ENCODE data around the gene GRIP2.

GRIP2 gene

GRCh38 chr3:14487821-14488220 is 52.3 kb downstream of the GRIP2 start:
- Histone ChIP-seq H3K4me1 (ENCODE audit: control insufficient read depth in 1 of 2, insufficient read depth in 2 of 2, low read length in 2 of 2) (peaks cover 0 to 4% of the 10 kb centered on the region in 2 donors), H3K27ac (ENCODE audit: low read length) (no peak overlapping the region), H3K27me3 (ENCODE audit: low read depth, low read length) (no peaks in the 10 kb centered on the region), H3K9me3 (ENCODE audit: control insufficient read depth in 1 of 2, low read length in 2 of 2) (no peaks in the 10 kb centered on the region), H3K36me3 (ENCODE audit: control insufficient read depth in 1 of 2, insufficient read depth in 2 of 2, low read length in 2 of 2) (peaks cover 4 to 27% of the 10 kb centered on the region in 2 donors), H3K4me3 (ENCODE audit: low read depth in 1 of 2, low read length in 2 of 2) (no peak overlapping the region)

GRCh38 chr3:14487086-14487485 is 53.1 kb downstream of the GRIP2 start:
- H3K36me3 ChIP-seq (ENCODE audit: control insufficient read depth in 1 of 2, insufficient read depth in 2 of 2, low read length in 2 of 2), result peaks cover 4 to 27% of the 10 kb centered on the region in 2 donors
- no peaks in the 10 kb centered on the region for H3K9me3 ChIP-seq (ENCODE audit: control insufficient read depth in 1 of 2, low read length in 2 of 2)
- peaks cover 0 to 11% of the 10 kb centered on the region in 2 donors for H3K4me1 ChIP-seq (ENCODE audit: control insufficient read depth in 1 of 2, insufficient read depth in 2 of 2, low read length in 2 of 2)
- H3K27me3 ChIP-seq (ENCODE audit: low read depth, low read length), result no peaks in the 10 kb centered on the region
- no peak overlapping the region for H3K4me3 ChIP-seq (ENCODE audit: low read depth in 1 of 2, low read length in 2 of 2)
- H3K27ac ChIP-seq (ENCODE audit: low read length), result no peak overlapping the region

GRCh38 chr3:14486460-14486859 is 53.7 kb downstream of the GRIP2 start:
- no peak overlapping the region for H3K27ac ChIP-seq (ENCODE audit: low read length)
- peaks cover 4 to 30% of the 10 kb centered on the region in 2 donors for H3K36me3 ChIP-seq (ENCODE audit: control insufficient read depth in 1 of 2, insufficient read depth in 2 of 2, low read length in 2 of 2)
- H3K9me3 ChIP-seq (ENCODE audit: control insufficient read depth in 1 of 2, low read length in 2 of 2), result no peaks in the 10 kb centered on the region
- peaks cover 0 to 11% of the 10 kb centered on the region in 2 donors for H3K4me1 ChIP-seq (ENCODE audit: control insufficient read depth in 1 of 2, insufficient read depth in 2 of 2, low read length in 2 of 2)
- H3K27me3 ChIP-seq (ENCODE audit: low read depth, low read length), result no peaks in the 10 kb centered on the region
- H3K4me3 ChIP-seq (ENCODE audit: low read depth in 1 of 2, low read length in 2 of 2), result no peak overlapping the region

- H3K4me1 ChIP-seq (ENCODE audit: control insufficient read depth in 1 of 2, insufficient read depth in 2 of 2, low read length in 2 of 2), result peaks cover 0 to 11% of the 10 kb centered on the region in 2 donors
- H3K27ac ChIP-seq (ENCODE audit: low read length), result no peak overlapping the region
- peaks cover 4 to 33% of the 10 kb centered on the region in 2 donors for H3K36me3 ChIP-seq (ENCODE audit: control insufficient read depth in 1 of 2, insufficient read depth in 2 of 2, low read length in 2 of 2)
- no peak overlapping the region for H3K4me3 ChIP-seq (ENCODE audit: low read depth in 1 of 2, low read length in 2 of 2)
- H3K9me3 ChIP-seq (ENCODE audit: control insufficient read depth in 1 of 2, low read length in 2 of 2), result no peaks in the 10 kb centered on the region
- H3K27me3 ChIP-seq (ENCODE audit: low read depth, low read length), result no peaks in the 10 kb centered on the region
Measured at GRCh38 chr3:14485981-14486380, 54.2 kb downstream of the GRIP2 start.

- H3K36me3 ChIP-seq (ENCODE audit: control insufficient read depth in 1 of 2, insufficient read depth in 2 of 2, low read length in 2 of 2), result peaks cover 4 to 44% of the 10 kb centered on the region in 2 donors
- H3K27me3 ChIP-seq (ENCODE audit: low read depth, low read length), result no peaks in the 10 kb centered on the region
- H3K9me3 ChIP-seq (ENCODE audit: control insufficient read depth in 1 of 2, low read length in 2 of 2), result no peaks in the 10 kb centered on the region
- peaks cover 0 to 11% of the 10 kb centered on the region in 2 donors for H3K4me1 ChIP-seq (ENCODE audit: control insufficient read depth in 1 of 2, insufficient read depth in 2 of 2, low read length in 2 of 2)
- H3K27ac ChIP-seq (ENCODE audit: low read length), result no peak overlapping the region
- H3K4me3 ChIP-seq (ENCODE audit: low read depth in 1 of 2, low read length in 2 of 2), result no peak overlapping the region
Measured at GRCh38 chr3:14484741-14485140, 55.4 kb downstream of the GRIP2 start.

- Histone ChIP-seq H3K4me3 (ENCODE audit: low read depth in 1 of 2, low read length in 2 of 2) (no peak overlapping the region), H3K27me3 (ENCODE audit: low read depth, low read length) (no peaks in the 10 kb centered on the region), H3K9me3 (ENCODE audit: control insufficient read depth in 1 of 2, low read length in 2 of 2) (no peaks in the 10 kb centered on the region), H3K4me1 (ENCODE audit: control insufficient read depth in 1 of 2, insufficient read depth in 2 of 2, low read length in 2 of 2) (peaks cover 0 to 10% of the 10 kb centered on the region in 2 donors), H3K36me3 (ENCODE audit: control insufficient read depth in 1 of 2, insufficient read depth in 2 of 2, low read length in 2 of 2) (peaks cover 13 to 53% of the 10 kb centered on the region in 2 donors), H3K27ac (ENCODE audit: low read length) (no peak overlapping the region)
Measured at GRCh38 chr3:14483286-14483685, 56.9 kb downstream of the GRIP2 start.

GRCh38 chr3:14482271-14482721 is 57.8 kb downstream of the GRIP2 start:
- no peak overlapping the region for H3K27ac ChIP-seq (ENCODE audit: low read length)
- H3K36me3 ChIP-seq (ENCODE audit: control insufficient read depth in 1 of 2, insufficient read depth in 2 of 2, low read length in 2 of 2), result peaks cover 20 to 53% of the 10 kb centered on the region in 2 donors
- H3K4me3 ChIP-seq (ENCODE audit: low read depth in 1 of 2, low read length in 2 of 2), result no peak overlapping the region
- no peaks in the 10 kb centered on the region for H3K27me3 ChIP-seq (ENCODE audit: low read depth, low read length)
- H3K9me3 ChIP-seq (ENCODE audit: control insufficient read depth in 1 of 2, low read length in 2 of 2), result no peaks in the 10 kb centered on the region
- peaks cover 0 to 7% of the 10 kb centered on the region in 2 donors for H3K4me1 ChIP-seq (ENCODE audit: control insufficient read depth in 1 of 2, insufficient read depth in 2 of 2, low read length in 2 of 2)

GRCh38 chr3:14481646-14482036 is 58.5 kb downstream of the GRIP2 start:
- Histone ChIP-seq H3K4me3 (ENCODE audit: low read depth in 1 of 2, low read length in 2 of 2) (no peak overlapping the region), H3K27me3 (ENCODE audit: low read depth, low read length) (no peaks in the 10 kb centered on the region), H3K4me1 (ENCODE audit: control insufficient read depth in 1 of 2, insufficient read depth in 2 of 2, low read length in 2 of 2) (peaks cover 0 to 7% of the 10 kb centered on the region in 2 donors), H3K9me3 (ENCODE audit: control insufficient read depth in 1 of 2, low read length in 2 of 2) (no peaks in the 10 kb centered on the region), H3K27ac (ENCODE audit: low read length) (no peak overlapping the region), H3K36me3 (ENCODE audit: control insufficient read depth in 1 of 2, insufficient read depth in 2 of 2, low read length in 2 of 2) (peaks cover 23 to 60% of the 10 kb centered on the region in 2 donors)

- no peaks in the 10 kb centered on the region for H3K27me3 ChIP-seq (ENCODE audit: low read depth, low read length)
- H3K27ac ChIP-seq (ENCODE audit: low read length), result no peak overlapping the region
- no peak overlapping the region for H3K4me3 ChIP-seq (ENCODE audit: low read depth in 1 of 2, low read length in 2 of 2)
- H3K4me1 ChIP-seq (ENCODE audit: control insufficient read depth in 1 of 2, insufficient read depth in 2 of 2, low read length in 2 of 2), result peaks cover 0 to 7% of the 10 kb centered on the region in 2 donors
- no peaks in the 10 kb centered on the region for H3K9me3 ChIP-seq (ENCODE audit: control insufficient read depth in 1 of 2, low read length in 2 of 2)
- H3K36me3 ChIP-seq (ENCODE audit: control insufficient read depth in 1 of 2, insufficient read depth in 2 of 2, low read length in 2 of 2), result peaks cover 28 to 60% of the 10 kb centered on the region in 2 donors
Measured at GRCh38 chr3:14481018-14481645, 59.0 kb downstream of the GRIP2 start.

- H3K27me3 ChIP-seq (ENCODE audit: low read depth, low read length), result no peaks in the 10 kb centered on the region
- H3K9me3 ChIP-seq (ENCODE audit: control insufficient read depth in 1 of 2, low read length in 2 of 2), result no peaks in the 10 kb centered on the region
- peaks cover 33 to 58% of the 10 kb centered on the region in 2 donors for H3K36me3 ChIP-seq (ENCODE audit: control insufficient read depth in 1 of 2, insufficient read depth in 2 of 2, low read length in 2 of 2)
- H3K27ac ChIP-seq (ENCODE audit: low read length), result no peak overlapping the region
- peaks cover 0 to 7% of the 10 kb centered on the region in 2 donors for H3K4me1 ChIP-seq (ENCODE audit: control insufficient read depth in 1 of 2, insufficient read depth in 2 of 2, low read length in 2 of 2)
- no peak overlapping the region for H3K4me3 ChIP-seq (ENCODE audit: low read depth in 1 of 2, low read length in 2 of 2)
Measured at GRCh38 chr3:14480207-14481017, 59.7 kb downstream of the GRIP2 start.

- H3K36me3 ChIP-seq (ENCODE audit: control insufficient read depth in 1 of 2, insufficient read depth in 2 of 2, low read length in 2 of 2), result peaks cover 33 to 53% of the 10 kb centered on the region in 2 donors
- peaks cover 0 to 7% of the 10 kb centered on the region in 2 donors for H3K4me1 ChIP-seq (ENCODE audit: control insufficient read depth in 1 of 2, insufficient read depth in 2 of 2, low read length in 2 of 2)
Measured at GRCh38 chr3:14479591-14479990, 60.6 kb downstream of the GRIP2 start.

More at GRCh38 chr3:14479591-14479990, 60.6 kb downstream of the GRIP2 start:
- Histone ChIP-seq H3K4me3 (ENCODE audit: low read depth in 1 of 2, low read length in 2 of 2) (no peak overlapping the region), H3K9me3 (ENCODE audit: control insufficient read depth in 1 of 2, low read length in 2 of 2) (no peaks in the 10 kb centered on the region), H3K27ac (ENCODE audit: low read length) (no peak overlapping the region), H3K27me3 (ENCODE audit: low read depth, low read length) (no peaks in the 10 kb centered on the region)

All from muscle layer of duodenum (tissue), 2 donors.